Measurements from ENCODE around the gene MYG1. TPM values are rescaled to one million over a fixed set of nuclear protein-coding genes. Genes with fewer than 3 reads are reported as not detected.

MYG1 gene
- polyA plus RNA-seq, 1 of the 3 experiments (the other 2 are of a cell fraction), result 101 TPM

GRCh38 chr12:53347905-53348304, 48.4 kb downstream of the MYG1 start:
- 95% methylated on average over 4 of the region's 4 CpGs for WGBS (ENCODE audit: low lambda C conversion rate)
- no peak overlapping the region for H3K4me2 ChIP-seq
- ChIA-PET POLR2A (interaction anchor here (1.7 kb wide), 1 partner anchor 26 kb away, joined by 6 read pairs; the partner anchor contains the start of gene AAAS), CTCF (interaction anchor here (0.6 to 8.5 kb wide), 6 partner anchors 13 to 1593 kb away, joined by 3 to 294 read pairs (median 6); partner anchors contain the start of genes AAAS and AMHR2)
- no peak for DNase-seq
- H3K27ac ChIP-seq (ENCODE audit: low read depth in 2 of 2, low read length in 1 of 2), result no peak overlapping the region
- no peak overlapping the region for H3K4me3 ChIP-seq (ENCODE audit: low read depth in 2 of 2, low read length in 1 of 2)
- no peaks in the 10 kb centered on the region for H3K27me3 ChIP-seq (ENCODE audit: insufficient read depth)
- H3F3A ChIP-seq (replicated peaks; ENCODE audit: insufficient read depth), result peaks cover 14% of the 10 kb centered on the region
- H4K20me1 ChIP-seq (ENCODE audit: insufficient read depth), result no peaks in the 10 kb centered on the region
- H3K79me2 ChIP-seq (ENCODE audit: insufficient read depth), result no peaks in the 10 kb centered on the region
- H3K9ac ChIP-seq, result no peak overlapping the region
- H3K36me3 ChIP-seq (replicated peaks in 1 of 2; ENCODE audit: control insufficient read depth in 1 of 2, insufficient read depth in 2 of 2, low read length in 1 of 2), result no peaks in the 10 kb centered on the region
- no peaks in the 10 kb centered on the region for H3K9me2 ChIP-seq
- H3K9me3 ChIP-seq, result no peaks in the 10 kb centered on the region
- TF ChIP-seq NRF1 (IDR thresholded peaks at IDR 0.05; ENCODE audit: low read depth, low read length) (no peak), NFIC (IDR thresholded peaks at IDR 0.05; ENCODE audit: borderline replicate concordance) (no peak), RCOR1 (IDR thresholded peaks at IDR 0.05; ENCODE audit: low read length) (no peak), TCF12 (IDR thresholded peaks at IDR 0.05) (no peak), CHD2 (IDR thresholded peaks at IDR 0.05; ENCODE audit: low read length, partially characterized antibody) (no peak), ELF1 (IDR thresholded peaks at IDR 0.05) (no peak), EZH2phosphoT487 (IDR thresholded peaks at IDR 0.05; ENCODE audit: borderline replicate concordance, low read depth) (no peak), TEAD4 (IDR thresholded peaks at IDR 0.05; ENCODE audit: borderline replicate concordance, insufficient read depth) (no peak), RAD21 (IDR thresholded peaks at IDR 0.05; ENCODE audit: low read length) (no peak), FOXJ3 (CRISPR knock-in tag; IDR thresholded peaks at IDR 0.05) (no peak), GABPA (IDR thresholded peaks at IDR 0.05; ENCODE audit: low read depth) (no peak), JUND (IDR thresholded peaks at IDR 0.05) (no peak)
- TF ChIP-seq, protein P1, sequence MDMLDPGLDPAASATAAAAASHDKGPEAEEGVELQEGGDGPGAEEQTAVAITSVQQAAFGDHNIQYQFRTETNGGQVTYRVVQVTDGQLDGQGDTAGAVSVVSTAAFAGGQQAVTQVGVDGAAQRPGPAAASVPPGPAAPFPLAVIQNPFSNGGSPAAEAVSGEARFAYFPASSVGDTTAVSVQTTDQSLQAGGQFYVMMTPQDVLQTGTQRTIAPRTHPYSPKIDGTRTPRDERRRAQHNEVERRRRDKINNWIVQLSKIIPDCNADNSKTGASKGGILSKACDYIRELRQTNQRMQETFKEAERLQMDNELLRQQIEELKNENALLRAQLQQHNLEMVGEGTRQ (IDR thresholded peaks at IDR 0.05; ENCODE audit: borderline replicate concordance, low read depth, low read length), result no peak
- TF ChIP-seq, protein P2, sequence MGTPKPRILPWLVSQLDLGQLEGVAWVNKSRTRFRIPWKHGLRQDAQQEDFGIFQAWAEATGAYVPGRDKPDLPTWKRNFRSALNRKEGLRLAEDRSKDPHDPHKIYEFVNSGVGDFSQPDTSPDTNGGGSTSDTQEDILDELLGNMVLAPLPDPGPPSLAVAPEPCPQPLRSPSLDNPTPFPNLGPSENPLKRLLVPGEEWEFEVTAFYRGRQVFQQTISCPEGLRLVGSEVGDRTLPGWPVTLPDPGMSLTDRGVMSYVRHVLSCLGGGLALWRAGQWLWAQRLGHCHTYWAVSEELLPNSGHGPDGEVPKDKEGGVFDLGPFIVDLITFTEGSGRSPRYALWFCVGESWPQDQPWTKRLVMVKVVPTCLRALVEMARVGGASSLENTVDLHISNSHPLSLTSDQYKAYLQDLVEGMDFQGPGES (IDR thresholded peaks at IDR 0.05; ENCODE audit: low read depth, low read length), result no peak
- H2AFZ ChIP-seq (ENCODE audit: low read depth), result no peak overlapping the region
- H3K4me1 ChIP-seq (ENCODE audit: control insufficient read depth in 1 of 2, insufficient read depth in 2 of 2, low read depth in 1 of 2, low read length in 1 of 2), result peaks cover 0 to 14% of the 10 kb centered on the region in 2 experiments; a peak in 2 of 4 replicates

GRCh38 chr12:53352331-53353256, 53.1 kb downstream of the MYG1 start:
- no peak overlapping the region for H3K27ac ChIP-seq (ENCODE audit: low read depth in 2 of 2, low read length in 1 of 2)
- 53% methylated on average over 21 of the region's 21 CpGs for WGBS (ENCODE audit: low lambda C conversion rate)
- TF ChIP-seq, protein P3, sequence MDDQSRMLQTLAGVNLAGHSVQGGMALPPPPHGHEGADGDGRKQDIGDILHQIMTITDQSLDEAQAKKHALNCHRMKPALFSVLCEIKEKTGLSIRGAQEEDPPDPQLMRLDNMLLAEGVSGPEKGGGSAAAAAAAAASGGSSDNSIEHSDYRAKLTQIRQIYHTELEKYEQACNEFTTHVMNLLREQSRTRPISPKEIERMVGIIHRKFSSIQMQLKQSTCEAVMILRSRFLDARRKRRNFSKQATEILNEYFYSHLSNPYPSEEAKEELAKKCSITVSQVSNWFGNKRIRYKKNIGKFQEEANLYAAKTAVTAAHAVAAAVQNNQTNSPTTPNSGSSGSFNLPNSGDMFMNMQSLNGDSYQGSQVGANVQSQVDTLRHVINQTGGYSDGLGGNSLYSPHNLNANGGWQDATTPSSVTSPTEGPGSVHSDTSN (IDR thresholded peaks at IDR 0.05), result no peak
- no peak for TF ChIP-seq MEF2A (IDR thresholded peaks at IDR 0.05; ENCODE audit: borderline replicate concordance, low read depth)
- TF ChIP-seq, protein P4, sequence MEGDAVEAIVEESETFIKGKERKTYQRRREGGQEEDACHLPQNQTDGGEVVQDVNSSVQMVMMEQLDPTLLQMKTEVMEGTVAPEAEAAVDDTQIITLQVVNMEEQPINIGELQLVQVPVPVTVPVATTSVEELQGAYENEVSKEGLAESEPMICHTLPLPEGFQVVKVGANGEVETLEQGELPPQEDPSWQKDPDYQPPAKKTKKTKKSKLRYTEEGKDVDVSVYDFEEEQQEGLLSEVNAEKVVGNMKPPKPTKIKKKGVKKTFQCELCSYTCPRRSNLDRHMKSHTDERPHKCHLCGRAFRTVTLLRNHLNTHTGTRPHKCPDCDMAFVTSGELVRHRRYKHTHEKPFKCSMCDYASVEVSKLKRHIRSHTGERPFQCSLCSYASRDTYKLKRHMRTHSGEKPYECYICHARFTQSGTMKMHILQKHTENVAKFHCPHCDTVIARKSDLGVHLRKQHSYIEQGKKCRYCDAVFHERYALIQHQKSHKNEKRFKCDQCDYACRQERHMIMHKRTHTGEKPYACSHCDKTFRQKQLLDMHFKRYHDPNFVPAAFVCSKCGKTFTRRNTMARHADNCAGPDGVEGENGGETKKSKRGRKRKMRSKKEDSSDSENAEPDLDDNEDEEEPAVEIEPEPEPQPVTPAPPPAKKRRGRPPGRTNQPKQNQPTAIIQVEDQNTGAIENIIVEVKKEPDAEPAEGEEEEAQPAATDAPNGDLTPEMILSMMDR (IDR thresholded peaks at IDR 0.05), result peak; percentile 85
- TF ChIP-seq RAD21 (IDR thresholded peaks at IDR 0.05; ENCODE audit: low read length), result peak; percentile 96

More at GRCh38 chr12:53352331-53353256, 53.1 kb downstream of the MYG1 start:
- Histone ChIP-seq H3F3A (replicated peaks; ENCODE audit: insufficient read depth) (no peaks in the 10 kb centered on the region), H4K20me1 (ENCODE audit: insufficient read depth) (no peaks in the 10 kb centered on the region), H3K79me2 (ENCODE audit: insufficient read depth) (no peaks in the 10 kb centered on the region), H3K9ac (no peak overlapping the region), H3K9me3 (no peaks in the 10 kb centered on the region), H3K4me1 (ENCODE audit: control insufficient read depth in 1 of 2, insufficient read depth in 2 of 2, low read depth in 1 of 2, low read length in 1 of 2) (no peaks in the 10 kb centered on the region), H3K4me2 (no peak overlapping the region), H2AFZ (ENCODE audit: low read depth) (peak overlapping the region; percentile 37), H3K27me3 (ENCODE audit: insufficient read depth) (no peaks in the 10 kb centered on the region), H3K36me3 (replicated peaks in 1 of 2; ENCODE audit: control insufficient read depth in 1 of 2, insufficient read depth in 2 of 2, low read length in 1 of 2) (no peaks in the 10 kb centered on the region), H3K9me2 (no peaks in the 10 kb centered on the region), H3K4me3 (ENCODE audit: low read depth in 2 of 2, low read length in 1 of 2) (no peak overlapping the region; a peak in 1 of 4 replicates)
- ChIA-PET POLR2A (interaction anchor here (0.5 to 1.4 kb wide), 6 partner anchors 31 to 155 kb away, joined by 3 to 5 read pairs (median 3); partner anchors contain the start of genes AAAS and NPFF), CTCF (interaction anchor here (0.6 to 9.1 kb wide), 65 partner anchors 8 to 446 kb away, joined by 3 to 236 read pairs (median 5); partner anchors contain the start of genes AAAS, AMHR2, NPFF and PRR13)
- peak; percentile 80 for DNase-seq
